Measurements from ENCODE around the gene ATPAF1. TPM values are rescaled to one million over a fixed set of nuclear protein-coding genes. Genes with fewer than 3 reads are reported as not detected.

ATPAF1 gene
- total and polyA plus RNA-seq, 10 donors = 23.7 to 39.5 (median 27.4) TPM

DNA sequence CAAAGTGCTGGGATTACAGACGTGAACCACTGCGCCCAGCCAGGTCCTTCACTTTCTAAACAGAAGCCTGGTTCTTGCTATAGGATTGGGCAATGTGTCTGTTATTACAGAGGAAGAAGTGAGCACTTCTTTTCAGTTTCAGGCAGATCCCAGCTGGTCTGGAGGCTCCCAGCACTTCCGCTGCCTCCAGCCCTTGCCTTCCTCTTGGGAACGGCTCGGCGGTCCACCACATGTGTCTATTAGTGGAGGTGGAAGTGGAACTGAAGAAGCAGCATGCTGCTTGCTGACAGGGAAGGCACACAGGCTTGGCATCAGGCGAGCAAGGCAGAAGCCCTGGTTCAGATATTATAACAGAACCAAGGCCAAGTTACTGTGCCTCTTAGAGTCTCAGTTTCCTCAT lies 81.1 kb downstream of the ATPAF1 start:
- Histone ChIP-seq H3K9me3 (no peaks in the 10 kb centered on the region), H3K27me3 (replicated peaks in 1 of 7) (no peaks in the 10 kb centered on the region), H3K27ac (peak overlapping the region in 4 of 8 donors; percentile 47 to 79 (median 69)), H3K4me1 (peaks cover 0 to 58% (median 32%) of the 10 kb centered on the region in 6 donors), H3K36me3 (peaks cover 5 to 96% (median 68%) of the 10 kb centered on the region in 6 donors), H3K4me3 (no peak overlapping the region)
- WGBS, 5 donors = 46 to 85% (median 74%) methylated on average over 7 of the region's 7 CpGs
- TF ChIP-seq POLR2A (IDR thresholded peaks at IDR 0.05) (no peak), POLR2AphosphoS5 (IDR thresholded peaks at IDR 0.05) (peak; percentile 36 to 70 (median 62))
- intact Hi-C loops (cut with DNase I; ENCODE audit: low total_unique reads) = no loop called here
- DNase-seq = peak; percentile 82

DNA sequence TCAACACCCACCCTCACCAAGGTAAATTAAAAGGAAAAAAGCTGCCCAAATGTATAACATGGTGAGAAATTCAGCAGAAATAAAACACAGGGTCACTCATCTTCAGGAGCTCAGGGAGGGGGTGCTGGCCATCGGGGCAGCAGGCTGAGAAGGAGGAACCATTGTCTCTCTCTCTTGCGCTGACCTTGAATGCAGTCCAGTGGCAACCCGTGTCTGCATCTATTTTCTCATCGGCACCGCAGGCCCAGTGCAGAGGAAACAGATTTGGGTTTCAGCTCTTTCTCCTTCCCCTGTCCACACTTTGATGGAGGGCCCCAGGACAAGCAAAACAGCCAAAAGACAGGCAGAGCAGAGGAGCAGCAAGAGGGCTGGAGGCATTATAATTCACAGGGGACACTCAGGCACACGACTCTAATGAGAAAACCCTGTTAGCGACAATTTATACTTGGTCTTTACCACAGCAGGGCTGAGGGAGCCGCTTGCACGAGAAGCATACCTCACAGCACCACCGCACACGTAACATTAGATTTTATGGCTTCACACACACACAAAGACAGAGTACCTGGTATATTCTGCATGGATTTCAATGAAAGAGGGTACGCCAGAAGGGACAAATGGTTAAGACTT lies 82.7 kb downstream of the ATPAF1 start:
- Histone ChIP-seq H3K27ac (peak overlapping the region in 3 of 8 donors; percentile 8 to 79 (median 70)), H3K4me1 (peaks cover 0 to 74% (median 42%) of the 10 kb centered on the region in 6 donors), H3K36me3 (peaks cover 4 to 96% (median 58%) of the 10 kb centered on the region in 6 donors), H3K9me3 (no peaks in the 10 kb centered on the region), H3K4me3 (no peak overlapping the region), H3K27me3 (replicated peaks in 1 of 7) (no peaks in the 10 kb centered on the region)
- DNase-seq = no peak
- intact Hi-C loops (cut with DNase I; ENCODE audit: low total_unique reads) = no loop called here
- whole genome bisulfite sequencing, 5 donors = 70 to 87% (median 79%) methylated on average over 12 of the region's 12 CpGs
- no peak for TF ChIP-seq POLR2A (IDR thresholded peaks at IDR 0.05)
- TF ChIP-seq POLR2AphosphoS5 (IDR thresholded peaks at IDR 0.05) = no peak
- TF ChIP-seq, protein P1, sequence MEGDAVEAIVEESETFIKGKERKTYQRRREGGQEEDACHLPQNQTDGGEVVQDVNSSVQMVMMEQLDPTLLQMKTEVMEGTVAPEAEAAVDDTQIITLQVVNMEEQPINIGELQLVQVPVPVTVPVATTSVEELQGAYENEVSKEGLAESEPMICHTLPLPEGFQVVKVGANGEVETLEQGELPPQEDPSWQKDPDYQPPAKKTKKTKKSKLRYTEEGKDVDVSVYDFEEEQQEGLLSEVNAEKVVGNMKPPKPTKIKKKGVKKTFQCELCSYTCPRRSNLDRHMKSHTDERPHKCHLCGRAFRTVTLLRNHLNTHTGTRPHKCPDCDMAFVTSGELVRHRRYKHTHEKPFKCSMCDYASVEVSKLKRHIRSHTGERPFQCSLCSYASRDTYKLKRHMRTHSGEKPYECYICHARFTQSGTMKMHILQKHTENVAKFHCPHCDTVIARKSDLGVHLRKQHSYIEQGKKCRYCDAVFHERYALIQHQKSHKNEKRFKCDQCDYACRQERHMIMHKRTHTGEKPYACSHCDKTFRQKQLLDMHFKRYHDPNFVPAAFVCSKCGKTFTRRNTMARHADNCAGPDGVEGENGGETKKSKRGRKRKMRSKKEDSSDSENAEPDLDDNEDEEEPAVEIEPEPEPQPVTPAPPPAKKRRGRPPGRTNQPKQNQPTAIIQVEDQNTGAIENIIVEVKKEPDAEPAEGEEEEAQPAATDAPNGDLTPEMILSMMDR (IDR thresholded peaks at IDR 0.05 in 8 of 11, conservative IDR thresholded peaks at IDR 0.05 in 3 of 11) = no peak

DNA sequence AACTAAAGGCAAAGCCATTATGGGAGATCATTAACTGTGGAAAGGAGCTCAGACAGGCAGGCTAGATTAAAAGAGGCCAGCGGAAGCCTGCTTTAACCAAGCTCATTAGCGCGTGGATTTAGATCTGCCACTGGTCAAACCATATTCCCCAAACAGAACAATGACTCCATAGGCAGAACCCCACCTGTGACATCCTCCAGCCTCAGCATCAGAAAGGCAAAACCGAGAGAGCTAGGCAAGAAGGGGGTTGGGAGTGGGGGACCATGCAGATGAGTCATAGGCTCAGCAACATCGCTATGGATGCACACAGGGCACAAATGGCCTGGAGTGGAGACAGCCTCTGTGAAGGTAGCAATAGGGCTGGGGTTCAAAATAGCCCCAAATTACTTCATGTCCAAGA lies 84.7 kb downstream of the ATPAF1 start:
- peak overlapping the region in 6 of 8 donors; percentile 70 to 91 (median 80) for H3K27ac ChIP-seq
- no peaks in the 10 kb centered on the region for H3K27me3 ChIP-seq (replicated peaks in 1 of 7)
- intact Hi-C loops (cut with DNase I; ENCODE audit: low total_unique reads) = no loop called here
- peaks cover 0 to 96% (median 53%) of the 10 kb centered on the region in 6 donors for H3K36me3 ChIP-seq
- WGBS, 5 donors = 87 to 97% (median 88%) methylated on average over 5 of the region's 5 CpGs
- TF ChIP-seq POLR2AphosphoS5 (IDR thresholded peaks at IDR 0.05) (no peak), POLR2A (IDR thresholded peaks at IDR 0.05) (no peak)
- TF ChIP-seq, protein P1 (IDR thresholded peaks at IDR 0.05 in 8 of 11, conservative IDR thresholded peaks at IDR 0.05 in 3 of 11) = no peak
- no peak for DNase-seq
- H3K9me3 ChIP-seq = no peaks in the 10 kb centered on the region
- H3K4me1 ChIP-seq = peaks cover 0 to 94% (median 46%) of the 10 kb centered on the region in 6 donors
- no peak overlapping the region for H3K4me3 ChIP-seq

DNA sequence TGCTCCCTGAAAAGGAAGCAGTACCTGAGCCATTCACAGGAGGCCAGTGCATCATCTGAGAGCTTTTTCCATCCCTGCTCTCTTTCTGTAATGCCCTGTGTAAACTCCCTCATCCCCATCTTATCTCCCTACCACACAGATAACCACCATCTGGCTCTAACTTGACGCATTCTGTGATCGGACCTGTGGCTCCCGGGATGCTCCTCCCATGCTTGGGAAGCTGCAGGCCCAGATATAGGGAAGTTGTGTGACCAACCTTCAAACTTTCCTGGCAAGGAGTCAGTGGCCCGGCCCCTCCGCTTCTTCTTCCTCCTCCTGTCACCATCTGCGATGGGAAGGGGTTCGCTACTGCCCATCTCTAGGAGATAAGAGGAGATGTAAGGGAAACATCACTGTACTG lies 85.2 kb downstream of the ATPAF1 start:
- intact Hi-C loops (cut with DNase I; ENCODE audit: low total_unique reads) = no loop called here
- WGBS, 5 donors = 41 to 82% (median 68%) methylated on average over 7 of the region's 7 CpGs
- Histone ChIP-seq H3K27me3 (replicated peaks in 1 of 7) (no peaks in the 10 kb centered on the region), H3K27ac (peak overlapping the region in 6 of 8 donors; percentile 70 to 91 (median 80)), H3K36me3 (peaks cover 0 to 100% (median 57%) of the 10 kb centered on the region in 6 donors), H3K4me3 (no peak overlapping the region), H3K9me3 (no peaks in the 10 kb centered on the region), H3K4me1 (peaks cover 0 to 92% (median 46%) of the 10 kb centered on the region in 6 donors)
- DNase-seq = peak; percentile 84
- TF ChIP-seq POLR2A (IDR thresholded peaks at IDR 0.05) (no peak), POLR2AphosphoS5 (IDR thresholded peaks at IDR 0.05) (no peak)
- TF ChIP-seq, protein P1 (IDR thresholded peaks at IDR 0.05 in 8 of 11, conservative IDR thresholded peaks at IDR 0.05 in 3 of 11) = no peak

Other genes starting within 250 kb of the ATPAF1 start
- not detected for gene DMBX1, start 178.5 kb downstream of the ATPAF1 start, total RNA-seq
- gene DMBX1, start 178.5 kb downstream of the ATPAF1 start, polyA plus RNA-seq = not detected
- not detected for gene KNCN, start 116.7 kb downstream of the ATPAF1 start, total RNA-seq
- not detected for gene KNCN, start 116.7 kb downstream of the ATPAF1 start, polyA plus RNA-seq
- 100 to 1,000 TPM in 5 of 7 donors, 10 to 100 TPM in 2; 67.3 to 169 (median 114) TPM for gene MKNK1, start 64.1 kb downstream of the ATPAF1 start, total RNA-seq
- 10 to 100 TPM; 19.2 to 42.7 (median 35.6) TPM for gene MKNK1, start 64.1 kb downstream of the ATPAF1 start, polyA plus RNA-seq
- 10 to 100 TPM; 20.6 to 27.5 (median 24.5) TPM for gene MOB3C, start 51.6 kb downstream of the ATPAF1 start, total RNA-seq
- gene MOB3C, start 51.6 kb downstream of the ATPAF1 start, polyA plus RNA-seq = 10 to 100 TPM in 2 of 3 donors, 1 to 10 TPM in 1; 8.2 to 17.6 (median 11.9) TPM
- gene TEX38, start 3.5 kb upstream of the ATPAF1 start, total RNA-seq = not detected
- gene TEX38, start 3.5 kb upstream of the ATPAF1 start, polyA plus RNA-seq = under 1 TPM in 2 of 3 donors, not detected in 1; 0.09 to 0.11 TPM
- gene EFCAB14, start 50.8 kb upstream of the ATPAF1 start, total RNA-seq = 100 to 1,000 TPM in 5 of 7 donors, 10 to 100 TPM in 2; 82.1 to 126 (median 107) TPM
- 10 to 100 TPM; 15.1 to 24.4 (median 18.3) TPM for gene EFCAB14, start 50.8 kb upstream of the ATPAF1 start, polyA plus RNA-seq
- 1 to 10 TPM in 2 of 7 donors, under 1 TPM in 2, not detected in 3; 0.32 to 2.3 (median 0.74) TPM for gene CYP4B1, start 130.7 kb upstream of the ATPAF1 start, total RNA-seq
- 1 to 10 TPM in 2 of 3 donors, under 1 TPM in 1; 0.83 to 3.5 (median 1.7) TPM for gene CYP4B1, start 130.7 kb upstream of the ATPAF1 start, polyA plus RNA-seq